ENCODE results near the gene MTMR3.
"Not testable (repeated sequence)": the region's sequence is repeated elsewhere in the genome, so short reads cannot be mapped to it uniquely, and the experiment has no call there.

Gene MTMR3

GRCh38 chr22:29967461-29967860 lies 84.5 kb downstream of the MTMR3 start:
- DNase-seq (ENCODE audit: low read depth) = no peak

GRCh38 chr22:29971607-29972006 lies 88.6 kb downstream of the MTMR3 start:
- DNase-seq (ENCODE audit: low read depth) = no peak

DNA sequence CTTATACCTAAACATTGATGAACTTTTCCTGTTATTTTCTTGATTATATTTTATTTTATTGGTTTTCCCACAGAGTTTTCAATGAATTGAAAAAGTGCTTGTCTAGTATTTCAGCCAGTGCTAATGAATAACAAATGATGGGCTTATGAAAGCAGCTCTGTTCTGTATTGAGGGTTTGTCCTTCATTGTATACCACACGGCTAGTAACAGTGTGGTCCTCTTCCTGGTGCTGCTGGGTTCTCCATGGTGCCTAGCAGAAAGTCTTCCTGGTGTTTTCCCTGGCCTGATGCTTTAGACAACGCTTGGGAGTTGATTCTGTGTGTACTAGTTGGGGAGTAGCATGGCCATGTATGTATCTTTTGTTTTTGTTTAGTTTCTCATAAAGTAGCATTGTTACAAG lies 89.1 kb downstream of the MTMR3 start:
- no peak for DNase-seq (ENCODE audit: low read depth)

- no peak for DNase-seq (ENCODE audit: low read depth)
Observed at GRCh38 chr22:29973269-29973668, 90.3 kb downstream of the MTMR3 start.

- DNase-seq (ENCODE audit: low read depth) = not testable (repeated sequence)
Observed at GRCh38 chr22:29973680-29974079, 90.7 kb downstream of the MTMR3 start.

DNA sequence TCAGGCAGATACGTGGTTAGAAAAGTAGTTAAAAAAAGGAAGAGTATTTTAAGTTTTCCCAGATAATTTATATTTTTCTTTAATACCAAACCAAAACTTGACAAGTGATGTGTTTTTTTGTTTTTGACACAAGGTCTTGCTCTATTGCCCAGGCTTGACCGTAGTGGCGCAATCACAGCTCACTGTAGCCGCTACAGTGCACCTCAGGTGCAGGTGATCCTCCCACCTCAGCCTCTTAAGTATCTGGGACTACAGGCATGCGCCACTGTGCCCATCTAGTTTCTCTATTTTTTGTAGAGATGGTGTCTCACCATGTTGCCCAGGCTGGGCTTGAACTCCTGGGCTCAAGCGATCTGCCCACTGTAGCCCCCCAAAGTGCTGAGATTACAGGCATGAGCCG lies 92.5 kb downstream of the MTMR3 start:
- no peak for DNase-seq (ENCODE audit: low read depth)

DNA sequence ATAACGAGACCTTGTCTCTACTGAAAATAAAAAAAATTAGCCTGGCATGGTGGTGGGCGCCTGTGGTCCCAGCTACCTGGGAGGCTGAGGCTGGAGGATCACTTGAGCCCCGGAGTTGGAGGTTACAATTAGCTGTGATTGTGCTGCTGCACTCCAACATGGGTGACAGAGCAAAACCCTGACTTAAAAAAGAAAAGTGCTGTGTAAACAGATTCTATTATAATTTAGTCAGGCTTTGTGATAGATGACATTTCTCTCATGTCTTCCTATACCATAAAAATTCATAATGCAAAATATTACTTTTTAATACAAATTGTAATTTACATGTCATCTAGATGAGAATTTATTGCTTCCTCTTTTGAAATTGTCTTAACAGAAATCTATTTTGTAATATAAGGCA lies 94.1 kb downstream of the MTMR3 start:
- no peak for DNase-seq (ENCODE audit: low read depth)

GRCh38 chr22:29979777-29980321 lies 96.9 kb downstream of the MTMR3 start:
- DNase-seq (ENCODE audit: low read depth) = no peak

DNA sequence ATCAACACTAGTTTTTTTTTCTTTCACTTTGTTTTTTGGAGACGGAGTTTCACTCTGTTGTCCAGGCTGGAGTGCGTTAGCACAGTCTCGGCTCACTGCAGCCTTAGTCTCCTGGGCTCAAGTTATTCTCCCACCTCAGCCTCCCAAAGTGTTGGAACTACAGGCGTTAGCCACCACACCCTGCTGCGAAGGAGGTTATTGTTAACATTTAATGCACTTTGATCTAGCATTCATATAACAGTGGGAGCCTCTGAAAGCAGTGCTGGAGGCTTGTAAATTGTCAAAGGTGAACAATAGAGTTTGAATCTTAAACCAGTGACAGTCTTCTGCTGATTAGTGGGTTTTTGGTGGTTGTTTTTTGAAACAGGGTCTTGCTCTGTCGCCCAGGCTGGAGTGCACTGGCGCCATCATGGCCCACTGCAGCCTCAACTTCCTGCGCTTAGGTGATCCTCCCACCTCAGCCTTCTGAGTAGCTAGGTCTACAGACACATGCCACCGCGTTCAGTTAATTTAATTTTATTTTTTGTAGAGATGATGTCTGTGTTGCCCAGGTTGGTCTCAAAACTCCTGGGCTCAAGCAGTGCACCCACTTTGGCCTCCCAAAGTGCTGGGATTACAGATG lies 100.4 kb downstream of the MTMR3 start:
- no peak for DNase-seq (ENCODE audit: low read depth)

GRCh38 chr22:29985912-29986311 lies 102.9 kb downstream of the MTMR3 start:
- no peak for DNase-seq (ENCODE audit: low read depth)

DNA sequence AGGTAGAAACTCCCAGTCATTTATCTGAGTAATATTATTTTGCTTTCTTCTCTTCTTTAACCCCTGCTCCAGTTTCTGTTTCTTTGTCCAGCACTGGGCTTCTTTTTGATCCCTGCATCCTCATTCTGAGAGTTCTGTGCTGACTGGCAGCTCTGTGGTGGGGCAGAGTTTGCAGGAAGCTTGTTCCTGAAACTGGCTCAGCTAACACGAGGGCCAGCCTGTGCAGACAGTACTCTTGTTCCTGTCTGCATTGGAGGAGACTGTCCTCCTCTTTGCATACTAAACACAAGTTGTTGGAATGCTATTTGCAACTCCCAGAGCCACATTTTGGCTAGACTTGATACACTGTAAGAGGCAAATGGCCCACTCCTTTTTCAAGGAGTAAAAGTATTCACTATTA lies 104.2 kb downstream of the MTMR3 start:
- DNase-seq (ENCODE audit: low read depth) = no peak

- DNase-seq (ENCODE audit: low read depth) = no peak
Observed at GRCh38 chr22:29988719-29989118, 105.7 kb downstream of the MTMR3 start.

DNA sequence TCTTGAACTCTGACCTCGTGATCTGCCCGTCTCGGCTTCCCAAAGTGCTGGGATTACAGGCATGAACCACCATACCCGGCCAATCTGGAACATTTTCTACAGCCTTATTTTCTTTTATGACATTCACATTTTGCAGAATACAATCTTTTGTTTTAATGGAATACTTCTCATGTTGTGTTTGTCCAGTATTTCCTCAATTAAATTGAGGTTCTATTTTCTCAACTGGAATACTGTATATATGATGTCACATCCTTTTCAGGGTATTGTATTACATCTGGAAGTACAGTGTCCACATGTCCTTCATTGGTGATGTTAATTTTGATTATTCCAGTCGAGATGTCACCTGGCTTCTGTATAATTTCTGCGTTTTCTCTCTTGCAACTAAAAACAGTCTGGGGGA lies 106.5 kb downstream of the MTMR3 start:
- DNase-seq (ENCODE audit: low read depth) = no peak

- DNase-seq (ENCODE audit: low read depth) = no peak
Observed at GRCh38 chr22:29992341-29993275, 109.6 kb downstream of the MTMR3 start.

GRCh38 chr22:29994027-29994715 lies 111.2 kb downstream of the MTMR3 start:
- DNase-seq (ENCODE audit: low read depth) = no peak

GRCh38 chr22:29994943-29995342 lies 112.0 kb downstream of the MTMR3 start:
- DNase-seq (ENCODE audit: low read depth) = no peak

- no peak for DNase-seq (ENCODE audit: low read depth)
Observed at GRCh38 chr22:29997107-29997506, 114.1 kb downstream of the MTMR3 start.

DNA sequence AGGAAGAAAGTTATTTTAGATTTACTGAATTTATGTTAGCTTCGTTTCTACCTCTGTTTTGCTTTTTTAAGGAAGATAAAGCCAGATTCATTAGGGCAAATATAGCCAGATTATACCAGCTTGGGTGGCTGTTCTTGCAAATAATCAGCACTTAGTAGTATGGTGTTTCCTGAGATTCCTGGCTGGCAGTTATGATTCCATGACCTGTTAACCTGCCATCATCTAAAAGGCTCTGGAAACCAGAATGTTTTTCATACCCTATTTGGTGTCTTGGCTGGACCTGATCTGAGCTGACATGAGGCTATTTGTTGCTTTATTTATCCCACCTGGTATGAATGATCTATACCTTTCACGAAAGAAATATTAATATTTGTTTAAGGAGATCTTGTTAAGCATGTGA lies 114.5 kb downstream of the MTMR3 start:
- DNase-seq (ENCODE audit: low read depth) = no peak

DNA sequence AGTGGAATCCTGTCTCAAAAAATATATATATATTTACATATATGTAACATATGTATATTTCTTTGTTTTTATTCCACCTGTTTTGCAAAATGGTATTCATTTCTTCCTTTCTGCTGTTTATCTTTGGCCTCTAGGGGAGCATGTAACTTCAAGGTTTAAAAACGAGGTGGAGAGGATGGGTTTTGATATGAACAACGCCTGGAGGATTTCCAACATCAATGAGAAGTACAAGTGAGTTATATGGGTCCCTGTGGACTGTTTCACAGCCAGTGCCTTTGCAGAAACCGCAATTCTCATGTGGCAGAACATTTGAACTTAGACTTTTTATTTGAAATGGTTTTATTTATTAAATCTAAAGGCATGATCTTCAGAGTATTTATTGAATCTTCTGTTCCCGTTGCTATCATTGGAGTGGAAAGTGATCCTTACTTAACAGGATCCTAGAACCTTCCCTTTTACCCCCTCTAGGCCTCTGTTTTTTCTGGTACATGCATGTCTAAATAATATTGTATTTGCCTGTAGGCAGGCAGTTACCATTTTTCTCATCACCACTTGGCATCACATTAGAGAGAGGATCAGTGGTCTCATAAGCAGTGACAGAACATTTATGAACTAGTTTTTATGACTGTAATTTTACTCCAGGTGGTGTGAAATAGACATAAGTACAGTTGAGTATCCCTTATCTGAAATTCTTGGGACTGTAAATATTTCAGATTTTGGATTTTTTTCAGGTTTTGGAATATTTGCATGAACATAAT lies 115.8 kb downstream of the MTMR3 start:
- no peak for DNase-seq (ENCODE audit: low read depth)

- DNase-seq (ENCODE audit: low read depth) = no peak
Observed at GRCh38 chr22:30000566-30000965, 117.6 kb downstream of the MTMR3 start.

- no peak for DNase-seq (ENCODE audit: low read depth)
Observed at GRCh38 chr22:30001459-30001858, 118.5 kb downstream of the MTMR3 start.
